CD4-positive, CD25-positive, alpha-beta regulatory T cell (primary cell): ENCODE measurements around the gene AMIGO2. TPM values are rescaled to one million over a fixed set of nuclear protein-coding genes. Genes with fewer than 3 reads are reported as not detected.

Experiments used
- ATAC-seq, 2 donors: fragments of 150-1000 bp; cut with Tn5 transposase; one replicate each; pipeline ENCODE4 v1.10.0; 2021; ENCODE audit warnings: low read depth in 2 of 2, moderate number of reproducible peaks in 2 of 2, moderate library complexity in 1 of 2
- DNase-seq, 3 donors: peaks; one replicate each; pipeline versions ENCODE4 v3.0.0 to v3.0.0-alpha.2; 2012 to 2022; ENCODE audit warnings: mixed read lengths in 1 of 3
- H3K27ac ChIP-seq: one replicate; pipeline ENCODE4 v1.7.0; 2013; ENCODE audit warnings: mild to moderate bottlenecking, low read length; ENCODE audit not compliant: insufficient read depth, poor library complexity, severe bottlenecking
- H3K27me3 ChIP-seq: one replicate; pipeline ENCODE4 v1.7.0; 2013; ENCODE audit warnings: low read length; ENCODE audit not compliant: control insufficient read depth, insufficient read depth
- H3K36me3 ChIP-seq: one replicate; pipeline ENCODE4 v1.7.0; 2013; ENCODE audit warnings: mild to moderate bottlenecking, low read length, moderate library complexity; ENCODE audit not compliant: control insufficient read depth, insufficient read depth
- H3K4me1 ChIP-seq: 2 replicates; pipeline ENCODE4 v1.7.0; 2013; ENCODE audit warnings: mild to moderate bottlenecking, low read length; ENCODE audit not compliant: insufficient read depth, control insufficient read depth, poor library complexity, severe bottlenecking
- H3K4me3 ChIP-seq: one replicate; pipeline ENCODE4 v1.7.0; 2013; ENCODE audit warnings: low read depth, mild to moderate bottlenecking, low read length, moderate library complexity
- H3K9me3 ChIP-seq, 2 experiments: 1 replicate in 1 of 2; 2 replicates in 1 of 2; pipeline ENCODE4 v1.7.0; 2013; ENCODE audit warnings: low read length in 2 of 2, mild to moderate bottlenecking in 1 of 2, moderate library complexity in 1 of 2; ENCODE audit not compliant: control insufficient read depth in 2 of 2
- H3K27ac Mint-ChIP-seq, 3 donors: one replicate each; pipeline ENCODE4 v1.8.0; 2020 to 2022; ENCODE audit warnings: mild to moderate bottlenecking in 3 of 3, mixed read lengths in 3 of 3, moderate library complexity in 2 of 3
- H3K27me3 Mint-ChIP-seq: one replicate; pipeline ENCODE4 v1.8.0; 2022; ENCODE audit warnings: mild to moderate bottlenecking, mixed read lengths
- H3K36me3 Mint-ChIP-seq: one replicate; pipeline ENCODE4 v1.8.0; 2020; ENCODE audit warnings: mixed read lengths
- H3K4me1 Mint-ChIP-seq, 4 donors: one replicate each; pipeline ENCODE4 v1.8.0; 2020 to 2022; ENCODE audit warnings: mixed read lengths in 4 of 4, mild to moderate bottlenecking in 1 of 4
- H3K4me3 Mint-ChIP-seq, 4 donors: one replicate each; pipeline ENCODE4 v1.8.0; 2020 to 2022; ENCODE audit warnings: mild to moderate bottlenecking in 4 of 4, mixed read lengths in 4 of 4, moderate library complexity in 3 of 4
- H3K9me3 Mint-ChIP-seq, 7 donors: one replicate each; pipeline ENCODE4 v1.8.0; 2020 to 2022; ENCODE audit warnings: mixed read lengths in 7 of 7, mild to moderate bottlenecking in 3 of 7, moderate library complexity in 2 of 7
- polyA plus RNA-seq, 4 donors: library from polyadenylated mRNA; unstranded; fragments of 300-500 nt; fragmentation: Illumina TruSeq; gene quantifications; one replicate each; pipeline ENCODE4 v1.2.3, GENCODE V29; 2021
- total RNA-seq: library from RNA; stranded (reverse); gene quantifications from one replicate; pipeline ENCODE4 v1.2.3, GENCODE V29; 2022

Gene AMIGO2
- total and polyA plus RNA-seq, 5 donors from 2014 or later, result 7.2 to 12.9 (median 10.8) TPM

GRCh38 chr12:47097276-47097896, 17.6 kb upstream of the AMIGO2 start:
- Histone ChIP-seq H3K27ac (no peak overlapping the region), H3K27me3 (no peaks in the 10 kb centered on the region), H3K36me3 (no peaks in the 10 kb centered on the region), H3K4me3 (no peak overlapping the region), H3K9me3 (no peaks in the 10 kb centered on the region), H3K4me1 (peaks cover 4% of the 10 kb centered on the region)
- DNase-seq (no peak), ATAC-seq (no peak)
- Mint-ChIP-seq H3K27ac (peak overlapping the region in 1 of 3 donors; percentile 43), H3K4me3 (no peak overlapping the region), H3K9me3 (peaks cover 0 to 4% (median 0%) of the 10 kb centered on the region in 7 donors), H3K4me1 (peaks cover 18 to 34% (median 30%) of the 10 kb centered on the region in 4 donors), H3K27me3 (no peaks in the 10 kb centered on the region), H3K36me3 (peaks cover 10% of the 10 kb centered on the region)

DNA sequence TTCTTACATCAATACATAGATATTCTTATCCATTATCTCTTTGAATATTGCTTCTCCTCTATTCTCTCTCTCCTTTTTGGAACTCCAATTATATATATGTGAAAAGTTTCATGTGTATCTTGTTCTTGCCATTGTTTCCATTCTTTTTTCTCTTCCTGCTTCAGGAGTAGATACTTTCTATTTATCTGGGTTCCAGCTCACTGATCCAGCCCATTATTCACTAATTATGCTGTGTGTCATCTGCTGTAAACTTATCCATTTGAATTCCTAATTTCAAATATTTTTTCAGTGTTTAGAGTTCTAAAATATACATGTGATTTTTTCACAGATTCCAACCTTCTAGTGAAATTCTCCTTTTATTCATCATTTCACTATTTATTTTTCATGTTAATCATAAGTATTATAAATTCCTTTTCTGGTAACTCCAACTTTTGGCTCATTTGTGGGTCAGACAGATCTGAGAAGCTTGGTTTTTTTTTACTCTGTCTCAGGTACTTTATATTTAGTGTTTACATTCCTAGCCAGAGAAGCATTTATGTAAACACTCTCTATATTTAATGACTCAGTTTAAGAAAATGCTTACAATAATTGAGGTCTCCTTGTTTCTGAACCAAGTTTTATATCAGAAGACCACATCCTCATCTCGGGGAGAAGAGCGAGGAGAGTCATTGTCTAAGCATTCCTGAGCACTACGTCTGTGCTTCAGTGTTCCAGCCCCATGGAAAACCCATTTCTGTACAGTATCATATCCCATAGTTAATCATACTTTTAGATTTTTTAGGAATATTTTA, 15.9 kb upstream of the AMIGO2 start:
- no peak for ATAC-seq

GRCh38 chr12:47094804-47095203, 15.0 kb upstream of the AMIGO2 start:
- Mint-ChIP-seq H3K27ac (no peak overlapping the region), H3K4me3 (peak overlapping the region in 1 of 4 donors; percentile 54)

More for the DNA sequence above, 15.9 kb upstream of the AMIGO2 start:
- Mint-ChIP-seq H3K36me3 (peaks cover 10% of the 10 kb centered on the region), H3K27ac (peak overlapping the region in 1 of 3 donors; percentile 63), H3K9me3 (peaks cover 0 to 4% (median 1%) of the 10 kb centered on the region in 7 donors), H3K4me3 (peak overlapping the region in 2 of 4 donors; percentile 13 to 21), H3K4me1 (peaks cover 26 to 41% (median 30%) of the 10 kb centered on the region in 4 donors), H3K27me3 (no peaks in the 10 kb centered on the region)
- H3K36me3 ChIP-seq, result no peaks in the 10 kb centered on the region
- H3K27me3 ChIP-seq, result no peaks in the 10 kb centered on the region
- H3K27ac ChIP-seq, result no peak overlapping the region
- no peak overlapping the region for H3K4me3 ChIP-seq
- H3K4me1 ChIP-seq, result peaks cover 4% of the 10 kb centered on the region
- no peaks in the 10 kb centered on the region for H3K9me3 ChIP-seq
- DNase-seq, result no peak

GRCh38 chr12:47091009-47091408, 11.2 kb upstream of the AMIGO2 start:
- Mint-ChIP-seq H3K27me3 (no peaks in the 10 kb centered on the region), H3K4me3 (no peak overlapping the region), H3K4me1 (peaks cover 27 to 42% (median 35%) of the 10 kb centered on the region in 4 donors), H3K9me3 (peaks cover 0 to 4% (median 1%) of the 10 kb centered on the region in 7 donors), H3K27ac (no peak overlapping the region), H3K36me3 (peaks cover 5% of the 10 kb centered on the region)
- DNase-seq (no peak), ATAC-seq (no peak)
- H3K4me3 ChIP-seq, result no peak overlapping the region
- no peaks in the 10 kb centered on the region for H3K27me3 ChIP-seq
- H3K36me3 ChIP-seq, result no peaks in the 10 kb centered on the region
- no peaks in the 10 kb centered on the region for H3K9me3 ChIP-seq
- H3K4me1 ChIP-seq, result peaks cover 6% of the 10 kb centered on the region
- no peak overlapping the region for H3K27ac ChIP-seq

More at GRCh38 chr12:47094804-47095203, 15.0 kb upstream of the AMIGO2 start:
- Histone ChIP-seq H3K27me3 (no peaks in the 10 kb centered on the region), H3K36me3 (no peaks in the 10 kb centered on the region), H3K4me3 (no peak overlapping the region), H3K4me1 (peaks cover 4% of the 10 kb centered on the region), H3K27ac (no peak overlapping the region), H3K9me3 (no peaks in the 10 kb centered on the region)
- Mint-ChIP-seq H3K9me3 (peaks cover 0 to 4% (median 1%) of the 10 kb centered on the region in 7 donors), H3K27me3 (no peaks in the 10 kb centered on the region), H3K4me1 (peaks cover 26 to 41% (median 28%) of the 10 kb centered on the region in 4 donors), H3K36me3 (peaks cover 10% of the 10 kb centered on the region)
- ATAC-seq (no peak), DNase-seq (no peak)

- Histone ChIP-seq H3K36me3 (no peaks in the 10 kb centered on the region), H3K9me3 (no peaks in the 10 kb centered on the region), H3K27me3 (no peaks in the 10 kb centered on the region), H3K27ac (no peak overlapping the region), H3K4me1 (peaks cover 30% of the 10 kb centered on the region), H3K4me3 (no peak overlapping the region)
- H3K4me3 Mint-ChIP-seq, result no peak overlapping the region
- no peaks in the 10 kb centered on the region for H3K27me3 Mint-ChIP-seq
- peaks cover 32 to 47% (median 37%) of the 10 kb centered on the region in 4 donors for H3K4me1 Mint-ChIP-seq
- H3K27ac Mint-ChIP-seq, result peak overlapping the region in 1 of 3 donors; percentile 59
- peaks cover 0 to 4% (median 0%) of the 10 kb centered on the region in 7 donors for H3K9me3 Mint-ChIP-seq
- ATAC-seq (no peak), DNase-seq (no peak)
- H3K36me3 Mint-ChIP-seq, result no peaks in the 10 kb centered on the region
Measured at GRCh38 chr12:47088021-47088944, 8.5 kb upstream of the AMIGO2 start.

DNA sequence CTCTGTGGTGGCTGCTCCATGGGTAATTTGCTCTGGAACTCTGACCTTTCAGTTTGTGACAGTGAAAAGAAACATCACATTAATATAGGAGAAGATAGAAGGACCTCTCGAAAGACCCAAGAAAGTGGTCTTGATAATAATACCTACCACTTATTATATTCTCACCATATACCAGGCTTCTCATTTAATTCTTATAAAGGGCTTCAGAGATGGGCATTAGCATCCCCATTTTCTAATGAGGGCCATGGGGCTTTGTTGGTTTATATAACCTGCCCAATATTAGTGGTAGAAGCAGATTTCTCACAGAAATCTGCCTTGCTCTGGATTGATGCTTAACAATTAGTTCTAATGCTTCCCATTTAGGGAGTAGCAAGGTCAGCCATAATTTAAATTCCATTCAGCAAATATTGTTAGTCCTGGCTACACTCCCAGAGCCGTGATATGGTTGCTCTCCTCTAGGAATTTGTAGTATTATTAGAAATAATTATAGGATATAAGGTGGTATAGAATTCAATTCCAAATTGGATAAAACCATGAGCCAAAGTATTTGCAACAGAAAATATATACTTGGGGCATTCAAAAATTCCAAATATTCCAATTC, 7.4 kb upstream of the AMIGO2 start:
- Histone ChIP-seq H3K36me3 (no peaks in the 10 kb centered on the region), H3K27me3 (no peaks in the 10 kb centered on the region), H3K27ac (no peak overlapping the region), H3K4me1 (peaks cover 36% of the 10 kb centered on the region), H3K4me3 (no peak overlapping the region), H3K9me3 (no peaks in the 10 kb centered on the region)
- Mint-ChIP-seq H3K9me3 (peaks cover 0 to 4% (median 0%) of the 10 kb centered on the region in 7 donors), H3K4me3 (no peak overlapping the region), H3K27me3 (no peaks in the 10 kb centered on the region), H3K4me1 (peaks cover 29 to 52% (median 43%) of the 10 kb centered on the region in 4 donors), H3K27ac (peak overlapping the region in 1 of 3 donors; percentile 12), H3K36me3 (no peaks in the 10 kb centered on the region)
- DNase-seq, result no peak
- ATAC-seq, result no peak

- ATAC-seq, result peak; percentile 92 to 93
- peak overlapping the region; percentile 55 for H3K27ac ChIP-seq
- H3K4me3 ChIP-seq, result peak overlapping the region; percentile 69
- no peaks in the 10 kb centered on the region for H3K36me3 Mint-ChIP-seq
- H3K9me3 ChIP-seq, result no peaks in the 10 kb centered on the region
- DNase-seq, result peak; percentile 18 to 82 (median 42)
- no peaks in the 10 kb centered on the region for H3K27me3 ChIP-seq
- peaks cover 31 to 64% (median 51%) of the 10 kb centered on the region in 4 donors for H3K4me1 Mint-ChIP-seq
- H3K4me1 ChIP-seq, result peaks cover 49% of the 10 kb centered on the region
- H3K27me3 Mint-ChIP-seq, result no peaks in the 10 kb centered on the region
- peak overlapping the region in 2 of 3 donors; percentile 27 to 98 for H3K27ac Mint-ChIP-seq
- H3K9me3 Mint-ChIP-seq, result peaks cover 0 to 1% (median 0%) of the 10 kb centered on the region in 7 donors
- H3K36me3 ChIP-seq, result no peaks in the 10 kb centered on the region
- H3K4me3 Mint-ChIP-seq, result peak overlapping the region; percentile 19 to 98 (median 68)
Measured at GRCh38 chr12:47085815-47086252, 6.1 kb upstream of the AMIGO2 start.
